Peyer's patch (tissue), 4 donors: ENCODE measurements around the gene DHX29.

Source experiments
- POLR2A ChIP-seq, 2 donors: fragments of 450-650 bp; IDR thresholded peaks; one replicate each; pipeline ENCODE4 v1.5.1; 2017; ENCODE audit warnings: antibody characterized with exemption in 2 of 2, mild to moderate bottlenecking in 2 of 2, moderate library complexity in 2 of 2
- TF ChIP-seq, protein P1 (sequence below), 6 experiments: fragments of 450-650 bp in 4 of 6; fragments of 200-600 bp in 2 of 6; sonication (generic) in 1 of 6; IDR thresholded peaks; one replicate each; pipeline ENCODE4 v1.5.1; 2017 to 2019; ENCODE audit warnings: antibody characterized with exemption in 6 of 6, mild to moderate bottlenecking in 3 of 6, moderate library complexity in 1 of 6

DNA sequence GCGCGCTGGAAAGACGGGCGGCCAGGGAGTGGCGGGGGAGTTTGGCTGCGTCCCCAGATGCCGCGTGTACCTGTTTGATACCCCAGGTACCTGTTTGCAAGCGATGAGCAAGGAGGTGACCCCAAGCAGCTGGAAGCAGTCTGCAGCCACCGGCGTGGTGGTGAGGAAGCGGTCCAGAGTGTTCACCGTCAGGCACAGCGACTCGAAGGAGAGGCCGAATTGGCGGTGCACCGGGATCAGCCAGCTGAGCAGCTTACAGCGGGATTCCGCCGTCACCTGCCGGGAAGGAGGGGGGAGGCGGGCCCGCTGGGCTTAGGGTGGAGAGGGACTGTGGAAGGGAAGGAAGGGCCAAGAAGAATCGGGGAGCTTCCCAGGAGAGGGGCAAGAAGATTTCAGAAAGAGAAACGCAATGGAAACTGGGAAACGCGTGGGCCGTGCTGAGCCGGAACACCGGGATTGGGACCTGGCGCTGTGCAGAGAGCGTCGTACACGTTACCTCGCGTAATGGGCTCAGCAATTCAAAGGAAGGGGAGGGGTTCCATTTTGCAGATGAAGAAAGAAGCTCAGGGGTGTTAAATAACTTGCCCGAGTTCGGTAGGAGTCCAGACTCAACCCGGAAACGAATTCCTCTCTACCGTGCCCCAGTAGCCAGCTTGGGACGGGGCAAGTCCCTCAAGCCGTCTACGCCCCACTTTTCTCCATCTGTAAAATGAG, 75.1 kb downstream of the DHX29 start:
- TF ChIP-seq POLR2A (IDR thresholded peaks at IDR 0.05) = no peak
- TF ChIP-seq, protein P1, sequence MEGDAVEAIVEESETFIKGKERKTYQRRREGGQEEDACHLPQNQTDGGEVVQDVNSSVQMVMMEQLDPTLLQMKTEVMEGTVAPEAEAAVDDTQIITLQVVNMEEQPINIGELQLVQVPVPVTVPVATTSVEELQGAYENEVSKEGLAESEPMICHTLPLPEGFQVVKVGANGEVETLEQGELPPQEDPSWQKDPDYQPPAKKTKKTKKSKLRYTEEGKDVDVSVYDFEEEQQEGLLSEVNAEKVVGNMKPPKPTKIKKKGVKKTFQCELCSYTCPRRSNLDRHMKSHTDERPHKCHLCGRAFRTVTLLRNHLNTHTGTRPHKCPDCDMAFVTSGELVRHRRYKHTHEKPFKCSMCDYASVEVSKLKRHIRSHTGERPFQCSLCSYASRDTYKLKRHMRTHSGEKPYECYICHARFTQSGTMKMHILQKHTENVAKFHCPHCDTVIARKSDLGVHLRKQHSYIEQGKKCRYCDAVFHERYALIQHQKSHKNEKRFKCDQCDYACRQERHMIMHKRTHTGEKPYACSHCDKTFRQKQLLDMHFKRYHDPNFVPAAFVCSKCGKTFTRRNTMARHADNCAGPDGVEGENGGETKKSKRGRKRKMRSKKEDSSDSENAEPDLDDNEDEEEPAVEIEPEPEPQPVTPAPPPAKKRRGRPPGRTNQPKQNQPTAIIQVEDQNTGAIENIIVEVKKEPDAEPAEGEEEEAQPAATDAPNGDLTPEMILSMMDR (IDR thresholded peaks at IDR 0.05) = no peak
